Medulla oblongata (tissue), 1 donor: ENCODE measurements around the gene MTCL1.

Experiments
- DNase-seq: peaks from one replicate; pipeline ENCODE4 v3.0.0-alpha.2; 2015; ENCODE audit errors: extremely low spot score

The MTCL1 gene

GRCh38 chr18:8793445-8794155 lies 88.2 kb downstream of the MTCL1 start:
- no peak for DNase-seq

GRCh38 chr18:8794156-8794933 lies 89.0 kb downstream of the MTCL1 start:
- DNase-seq, result no peak

GRCh38 chr18:8794934-8795280 lies 89.6 kb downstream of the MTCL1 start:
- DNase-seq, result no peak

DNA sequence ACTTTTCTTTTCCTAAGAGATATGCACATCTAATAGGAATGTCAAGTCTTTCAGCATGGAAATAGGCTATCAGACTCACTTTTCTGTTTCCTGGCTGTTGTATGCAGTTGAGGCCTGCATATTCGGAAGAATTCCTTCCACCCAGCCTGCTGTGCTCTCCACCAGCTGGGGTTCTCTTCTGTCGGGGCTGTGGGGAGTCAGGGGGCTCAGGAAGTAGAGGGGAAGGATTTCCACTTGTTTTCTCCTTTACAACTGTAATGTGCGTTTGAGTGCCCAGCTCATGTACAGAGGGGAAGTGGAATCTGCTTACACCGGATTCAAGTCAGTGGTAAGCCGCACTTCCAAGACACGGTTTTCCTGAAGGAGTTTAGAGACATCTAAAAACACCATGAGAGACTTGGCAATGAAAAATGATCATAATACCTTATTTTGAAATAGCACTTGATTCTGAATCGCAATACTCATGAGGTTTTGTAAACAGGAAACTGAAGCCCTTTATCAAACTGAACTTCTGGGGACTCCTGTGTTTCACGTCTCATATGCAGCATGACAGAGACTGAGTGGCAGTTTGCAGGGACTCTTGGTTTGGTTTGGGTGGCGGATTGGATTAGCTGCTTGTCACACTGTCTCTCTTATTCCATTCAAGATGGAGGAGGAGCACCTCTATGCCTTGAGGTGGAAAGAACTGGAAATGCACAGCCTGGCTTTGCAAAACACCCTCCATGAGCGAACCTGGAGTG lies 90.4 kb downstream of the MTCL1 start:
- DNase-seq, result no peak

DNA sequence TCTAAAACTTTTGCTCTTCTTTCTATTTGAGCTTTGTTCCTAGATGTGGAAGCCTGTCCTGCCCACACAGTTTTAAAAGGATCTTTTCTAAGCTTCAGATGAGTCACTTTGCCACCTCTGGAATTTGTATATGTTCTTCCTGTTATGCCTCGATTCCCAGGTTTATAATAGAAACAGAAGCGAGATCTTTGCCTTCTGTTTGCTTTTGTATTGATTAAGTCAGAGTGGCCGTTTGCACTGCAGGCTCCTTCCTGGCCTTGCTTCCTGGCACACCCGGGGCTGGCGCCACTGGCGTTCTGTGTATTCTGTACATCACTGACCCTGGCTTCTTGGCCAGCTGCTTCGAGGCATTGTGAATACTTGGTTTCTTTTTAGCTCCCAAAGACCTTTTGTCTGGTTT lies 91.8 kb downstream of the MTCL1 start:
- DNase-seq, result peak; percentile 64

GRCh38 chr18:8799001-8799400 lies 93.6 kb downstream of the MTCL1 start:
- DNase-seq, result peak; percentile 34

GRCh38 chr18:8799596-8800441 lies 94.5 kb downstream of the MTCL1 start:
- DNase-seq, result peak; percentile 37

DNA sequence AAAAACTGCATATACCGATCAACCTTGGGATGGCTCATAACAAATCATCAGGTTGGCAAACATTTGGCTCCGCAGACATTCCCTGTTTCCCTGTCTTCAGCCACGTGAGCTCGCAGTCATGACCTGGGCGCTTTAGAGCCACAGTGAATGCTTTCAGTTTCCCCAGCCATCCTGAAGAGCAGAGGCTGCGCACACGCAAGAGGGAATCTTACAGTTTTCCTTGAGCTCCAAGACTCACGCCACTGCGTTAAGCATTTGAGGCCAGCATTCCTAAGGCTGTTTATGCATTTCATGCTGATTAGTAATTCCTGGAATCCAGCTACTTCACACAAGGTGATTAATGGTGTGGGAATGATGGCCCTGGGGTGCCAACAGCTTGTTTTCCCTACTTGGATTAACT lies 95.1 kb downstream of the MTCL1 start:
- DNase-seq, result no peak

DNA sequence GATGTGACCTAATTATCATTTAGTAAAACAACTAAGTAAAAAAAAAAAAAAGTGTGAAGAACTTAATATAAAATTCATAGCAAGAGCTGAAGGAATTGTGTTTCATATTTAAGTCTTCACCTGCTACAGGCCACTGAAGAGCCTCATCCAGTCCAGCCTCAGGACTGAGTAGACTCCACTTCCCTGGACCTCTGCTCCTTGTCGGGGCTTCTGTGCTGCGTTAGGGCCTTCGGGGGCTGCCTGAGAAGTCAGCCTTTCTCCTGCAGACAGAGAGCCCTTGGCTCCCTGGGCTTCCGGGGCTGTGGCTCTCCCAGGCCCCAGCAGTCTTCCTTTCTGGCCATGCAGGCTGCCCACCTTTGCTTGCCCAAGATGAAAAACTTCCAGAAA lies 95.5 kb downstream of the MTCL1 start:
- no peak for DNase-seq

- no peak for DNase-seq
These were observed 96.0 kb downstream of the MTCL1 start for GRCh38 chr18:8801263-8801901.

DNA sequence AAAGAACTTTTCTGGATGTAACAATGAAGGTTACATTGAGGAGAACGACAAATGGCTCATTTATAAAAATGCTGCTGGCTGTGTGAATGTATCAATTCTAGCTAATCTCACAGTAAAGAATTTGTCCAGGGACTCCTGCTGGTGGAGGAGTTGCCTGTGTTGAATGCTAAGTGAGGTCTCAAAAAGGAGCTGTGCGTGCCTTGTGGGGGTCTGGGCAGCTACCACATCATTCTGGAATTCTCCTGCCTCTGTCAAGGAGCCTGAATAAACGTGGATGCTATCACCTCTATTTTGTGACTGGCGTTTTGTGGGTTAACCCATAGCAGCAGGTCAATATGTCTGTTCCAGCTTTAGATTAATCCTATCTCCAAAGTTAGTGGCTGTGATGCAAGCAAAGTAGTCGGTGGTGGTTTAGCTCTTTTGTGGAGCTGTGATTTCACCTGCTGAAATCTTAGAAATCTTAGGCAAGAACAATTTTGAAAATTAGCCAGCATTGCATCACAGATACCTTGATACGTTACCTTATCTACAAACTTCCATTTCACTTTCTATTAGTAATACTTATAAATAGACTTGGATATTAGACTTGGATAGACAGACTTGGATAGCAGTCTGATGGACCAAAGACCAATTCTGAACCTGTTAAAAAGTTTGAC lies 96.8 kb downstream of the MTCL1 start:
- DNase-seq, result no peak

DNA sequence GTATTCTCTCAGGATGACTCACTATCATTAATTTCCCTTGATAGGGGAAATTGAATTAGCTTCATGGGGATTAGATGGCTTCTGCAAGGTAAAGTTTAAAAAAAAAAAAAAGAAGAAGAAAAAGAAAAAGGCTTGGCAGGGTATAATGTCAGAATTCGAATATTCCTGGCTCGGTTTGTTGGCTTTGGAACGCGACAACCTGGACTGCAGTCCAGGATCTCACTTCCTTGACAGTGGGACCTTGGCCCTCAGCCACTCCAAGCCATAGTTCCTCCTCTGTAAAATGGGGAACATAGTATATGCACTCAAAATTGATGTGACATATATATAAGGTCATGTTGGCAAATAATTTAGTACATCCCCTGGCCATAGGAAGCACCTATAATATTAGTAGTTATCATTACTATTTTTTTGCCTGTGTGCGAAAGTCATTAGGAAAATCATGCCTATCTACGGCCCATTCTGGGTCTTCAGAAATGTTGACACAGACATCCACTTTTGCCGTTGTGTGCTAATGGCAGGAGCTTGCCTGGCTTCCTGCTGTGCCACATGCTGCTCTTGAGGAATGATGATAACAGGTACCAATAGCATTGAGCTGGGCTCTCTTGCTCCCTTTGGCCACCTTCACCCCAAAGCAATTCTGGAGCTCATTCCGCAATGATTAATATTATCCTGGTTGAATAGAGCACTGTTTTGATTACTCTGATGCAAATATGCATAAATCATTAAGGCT lies 97.9 kb downstream of the MTCL1 start:
- no peak for DNase-seq

DNA sequence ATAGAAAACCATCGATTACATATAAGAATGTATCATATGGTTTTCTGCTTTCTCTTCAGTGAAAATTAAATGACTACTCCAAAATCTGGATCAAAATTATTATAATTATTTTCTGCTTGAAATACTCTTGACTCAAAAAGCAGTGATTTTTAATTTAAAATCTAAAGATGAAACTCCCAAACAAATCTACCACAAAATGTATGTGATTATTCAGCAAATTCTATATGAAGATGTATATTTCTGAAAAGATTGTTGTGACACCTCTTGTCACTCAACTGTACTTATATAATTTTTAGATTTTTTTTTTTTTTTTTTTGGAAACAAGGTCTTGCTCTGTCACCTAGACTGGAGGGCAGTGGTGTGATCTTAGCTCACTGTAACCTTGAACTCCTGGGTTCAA lies 98.6 kb downstream of the MTCL1 start:
- DNase-seq, result no peak

- DNase-seq, result no peak
These were observed 100.2 kb downstream of the MTCL1 start for GRCh38 chr18:8805552-8805951.

DNA sequence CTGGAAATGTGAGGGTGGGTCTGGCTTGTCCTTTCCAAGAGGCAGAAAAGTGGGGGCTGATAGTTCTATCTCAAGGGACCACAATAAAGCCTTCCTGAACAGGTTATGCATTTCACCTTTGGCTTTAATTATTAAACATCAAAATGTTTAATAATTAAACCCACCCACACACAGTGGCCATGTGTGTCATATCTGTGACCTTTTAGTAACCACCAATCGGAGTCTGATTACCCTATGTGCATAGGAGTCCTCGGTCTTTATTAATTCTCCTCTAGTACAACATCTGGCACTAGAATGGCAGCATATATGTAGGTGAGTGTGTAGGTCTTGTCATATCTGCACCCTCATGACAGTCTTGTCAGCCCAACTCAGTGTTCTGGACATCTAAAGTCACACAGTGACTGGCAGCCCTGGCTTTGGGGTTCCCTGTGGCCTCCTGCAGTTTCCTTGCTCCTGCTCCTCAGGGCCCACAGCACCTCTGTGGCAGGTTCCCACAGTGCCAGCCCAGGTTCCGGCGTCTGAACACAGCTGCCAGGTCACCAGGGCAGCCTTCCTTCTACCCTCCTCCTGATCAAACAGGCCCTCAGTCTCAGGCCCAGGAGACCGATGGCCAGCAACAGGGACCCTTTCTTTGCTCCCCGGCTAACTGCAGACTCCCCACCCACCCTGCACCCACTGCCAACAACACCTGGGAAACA lies 100.9 kb downstream of the MTCL1 start:
- DNase-seq, result no peak

GRCh38 chr18:8806798-8807487 lies 101.6 kb downstream of the MTCL1 start:
- no peak for DNase-seq

- DNase-seq, result no peak
These were observed 102.1 kb downstream of the MTCL1 start for GRCh38 chr18:8807488-8807805.

GRCh38 chr18:8808001-8808400 lies 102.6 kb downstream of the MTCL1 start:
- DNase-seq, result no peak

DNA sequence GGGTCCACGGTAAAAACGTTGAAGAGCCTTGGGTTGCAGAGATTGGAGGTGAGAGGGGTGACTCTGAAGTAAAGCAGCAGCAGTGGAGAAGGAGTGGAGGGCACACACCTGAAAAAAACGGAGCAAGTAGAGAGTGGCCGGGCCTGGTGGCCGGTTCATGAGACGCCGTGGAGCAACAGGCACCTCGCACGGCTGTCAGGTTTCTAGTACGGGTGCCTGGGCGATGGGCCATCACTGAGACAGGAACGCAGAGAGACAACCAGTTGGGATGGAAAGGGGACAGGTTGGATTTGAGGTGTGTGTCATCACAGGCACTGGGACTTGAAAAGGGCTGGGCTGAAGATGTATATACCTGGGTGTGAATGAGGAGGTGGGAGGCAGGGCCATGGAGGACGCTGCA lies 104.2 kb downstream of the MTCL1 start:
- no peak for DNase-seq
